Right lobe of liver (tissue), 4 donors: ENCODE data around the gene MCM8.

Source experiments
- POLR2A ChIP-seq: fragments of 450-650 bp; IDR thresholded peaks from one replicate; pipeline ENCODE4 v1.6.1; 2017; ENCODE audit warnings: antibody characterized with exemption, mild to moderate bottlenecking
- TF ChIP-seq, protein P1 (sequence below), 4 donors: fragments of 200-600 bp in 3 of 4; fragments of 450-650 bp in 1 of 4; IDR thresholded peaks; one replicate each; pipeline versions ENCODE4 v1.5.1 to v1.8.0; 2016 to 2022; ENCODE audit warnings: antibody characterized with exemption in 4 of 4, mild to moderate bottlenecking in 2 of 4
- donor health status: DM: no; HTN: no; CAD: no.
- donor health status: DM: no; HTN: no; CAD: no.
- donor health status: DM: no; HTN: yes; CAD: no.

DNA sequence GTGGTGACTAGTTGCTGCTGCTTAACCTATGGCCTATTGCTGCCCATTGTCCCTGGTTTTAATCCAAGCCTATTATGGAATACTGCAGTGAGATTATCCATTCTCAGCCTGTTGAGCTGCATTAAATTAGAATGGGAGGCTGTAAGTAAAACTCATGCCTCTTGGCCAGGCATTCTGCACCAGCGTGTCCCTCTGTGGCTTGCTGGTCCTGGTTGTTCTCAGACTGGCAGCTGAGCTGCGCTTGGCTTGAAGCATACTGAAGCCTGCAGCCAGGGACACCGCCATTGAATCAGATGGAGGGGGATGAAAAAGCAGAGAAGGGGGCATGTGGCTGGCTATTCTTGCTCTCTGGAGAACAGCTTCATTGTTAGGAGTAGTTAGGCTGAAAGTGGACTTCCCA, 87.8 kb downstream of the MCM8 start:
- TF ChIP-seq, protein P1, sequence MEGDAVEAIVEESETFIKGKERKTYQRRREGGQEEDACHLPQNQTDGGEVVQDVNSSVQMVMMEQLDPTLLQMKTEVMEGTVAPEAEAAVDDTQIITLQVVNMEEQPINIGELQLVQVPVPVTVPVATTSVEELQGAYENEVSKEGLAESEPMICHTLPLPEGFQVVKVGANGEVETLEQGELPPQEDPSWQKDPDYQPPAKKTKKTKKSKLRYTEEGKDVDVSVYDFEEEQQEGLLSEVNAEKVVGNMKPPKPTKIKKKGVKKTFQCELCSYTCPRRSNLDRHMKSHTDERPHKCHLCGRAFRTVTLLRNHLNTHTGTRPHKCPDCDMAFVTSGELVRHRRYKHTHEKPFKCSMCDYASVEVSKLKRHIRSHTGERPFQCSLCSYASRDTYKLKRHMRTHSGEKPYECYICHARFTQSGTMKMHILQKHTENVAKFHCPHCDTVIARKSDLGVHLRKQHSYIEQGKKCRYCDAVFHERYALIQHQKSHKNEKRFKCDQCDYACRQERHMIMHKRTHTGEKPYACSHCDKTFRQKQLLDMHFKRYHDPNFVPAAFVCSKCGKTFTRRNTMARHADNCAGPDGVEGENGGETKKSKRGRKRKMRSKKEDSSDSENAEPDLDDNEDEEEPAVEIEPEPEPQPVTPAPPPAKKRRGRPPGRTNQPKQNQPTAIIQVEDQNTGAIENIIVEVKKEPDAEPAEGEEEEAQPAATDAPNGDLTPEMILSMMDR (IDR thresholded peaks at IDR 0.05), result no peak
- TF ChIP-seq POLR2A, result no peak
